ENCODE data around the gene ORMDL3.
"Not testable (repeated sequence)": the region's sequence is repeated elsewhere in the genome, so short reads cannot be mapped to it uniquely, and the experiment has no call there.

ORMDL3 gene

GRCh38 chr17:39949028-39949427 is 21.6 kb upstream of the ORMDL3 start:
- no peak for DNase-seq (ENCODE audit: low spot score)

- DNase-seq (ENCODE audit: low spot score) = not testable (repeated sequence)
Observed at GRCh38 chr17:39948489-39948828, 21.1 kb upstream of the ORMDL3 start.

- no peak for DNase-seq (ENCODE audit: low spot score)
Observed at GRCh38 chr17:39946551-39947330, 19.3 kb upstream of the ORMDL3 start.

DNA sequence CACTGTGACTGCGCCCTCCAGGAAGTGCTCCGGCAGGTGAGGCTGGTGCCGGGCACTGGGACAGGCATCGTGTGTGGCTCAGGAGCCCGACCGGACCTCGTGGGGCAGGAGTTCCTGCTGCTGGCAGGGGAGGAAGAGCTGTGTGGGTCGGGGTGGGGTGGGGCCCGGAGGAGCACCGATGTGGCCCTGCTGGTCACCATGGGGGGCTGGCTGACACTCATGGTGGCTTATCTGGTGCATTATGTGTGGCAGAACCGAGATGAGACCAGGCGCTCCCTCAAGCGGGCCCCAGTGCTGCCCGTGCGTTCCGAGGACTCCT is 17.0 kb upstream of the ORMDL3 start:
- DNase-seq (ENCODE audit: low spot score) = no peak

DNA sequence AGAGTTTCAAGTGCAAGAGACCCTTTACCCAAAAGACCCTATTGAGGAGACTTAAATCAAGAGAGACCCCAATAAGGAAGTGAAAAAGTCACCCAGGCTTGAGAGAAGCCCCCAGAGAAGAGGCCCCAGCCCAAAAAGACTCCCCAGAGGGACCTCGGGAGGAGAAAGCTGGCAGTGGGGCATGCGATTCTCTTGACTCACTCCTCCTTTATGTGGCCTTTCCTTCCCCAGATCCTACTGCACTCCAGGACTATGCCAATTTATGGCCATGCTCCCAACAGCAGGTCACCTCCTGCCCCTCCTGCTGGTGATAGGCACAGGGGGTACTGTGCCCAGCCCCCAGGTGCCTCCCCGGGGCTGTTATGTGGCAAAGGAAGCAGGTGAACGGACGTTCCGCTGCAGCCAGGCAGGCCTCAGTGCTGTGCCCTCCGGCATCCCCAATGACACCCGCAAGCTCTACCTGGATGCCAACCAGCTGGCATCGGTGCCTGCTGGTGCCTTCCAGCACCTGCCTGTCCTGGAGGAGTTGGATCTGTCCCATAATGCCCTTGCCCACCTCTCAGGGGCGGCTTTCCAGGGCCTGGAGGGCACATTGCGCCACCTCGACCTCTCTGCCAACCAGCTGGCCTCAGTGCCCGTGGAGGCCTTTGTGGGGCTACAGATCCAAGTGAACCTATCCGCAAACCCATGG is 16.4 kb upstream of the ORMDL3 start:
- no peak for DNase-seq (ENCODE audit: low spot score)

DNA sequence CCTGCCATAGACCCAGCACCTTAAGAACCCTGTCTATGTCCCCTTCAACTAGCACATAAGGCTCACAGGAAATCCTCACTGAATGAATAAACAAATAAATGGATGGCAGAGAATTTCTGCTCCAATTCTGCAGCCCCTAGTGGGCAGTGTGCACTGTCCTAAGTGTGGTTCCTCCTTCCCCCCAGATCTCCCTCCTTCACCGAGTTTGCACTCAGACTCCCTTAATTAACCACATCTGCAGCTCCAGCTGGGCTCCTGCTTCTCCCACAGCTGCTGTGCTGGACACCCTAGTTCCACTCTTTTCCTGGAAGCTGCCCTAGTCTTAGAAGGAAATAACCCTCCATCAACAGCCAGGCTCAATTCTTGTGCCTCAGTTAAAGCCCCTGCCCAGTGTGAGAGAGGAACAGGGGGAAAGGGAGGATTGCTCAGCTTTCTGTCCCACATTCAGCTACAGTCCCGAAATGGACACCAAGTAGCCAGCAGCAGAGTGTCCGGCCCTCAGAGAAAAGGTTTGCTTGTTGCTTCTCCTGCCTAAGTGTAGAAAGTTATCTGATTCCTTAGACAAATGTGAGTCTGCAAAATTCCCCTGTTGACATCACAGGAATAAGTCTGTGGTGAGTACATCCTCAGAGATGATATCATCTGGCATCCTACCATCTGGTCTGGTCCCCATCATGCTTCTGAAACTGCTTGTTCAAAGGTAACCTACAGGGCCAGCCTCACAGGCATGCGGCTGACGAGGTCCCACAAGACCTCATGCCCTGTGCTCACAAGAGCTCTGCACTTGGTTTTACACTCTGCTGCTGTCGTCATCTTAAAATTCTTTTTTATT is 12.4 kb upstream of the ORMDL3 start:
- no peak for DNase-seq (ENCODE audit: low spot score)

GRCh38 chr17:39939106-39939505 is 11.7 kb upstream of the ORMDL3 start:
- DNase-seq (ENCODE audit: low spot score) = no peak

- DNase-seq (ENCODE audit: low spot score) = no peak
Observed at GRCh38 chr17:39938140-39938869, 10.9 kb upstream of the ORMDL3 start.

GRCh38 chr17:39937447-39937846 is 10.0 kb upstream of the ORMDL3 start:
- DNase-seq (ENCODE audit: low spot score) = no peak

GRCh38 chr17:39935909-39936308 is 8.5 kb upstream of the ORMDL3 start:
- no peak for DNase-seq (ENCODE audit: low spot score)

DNA sequence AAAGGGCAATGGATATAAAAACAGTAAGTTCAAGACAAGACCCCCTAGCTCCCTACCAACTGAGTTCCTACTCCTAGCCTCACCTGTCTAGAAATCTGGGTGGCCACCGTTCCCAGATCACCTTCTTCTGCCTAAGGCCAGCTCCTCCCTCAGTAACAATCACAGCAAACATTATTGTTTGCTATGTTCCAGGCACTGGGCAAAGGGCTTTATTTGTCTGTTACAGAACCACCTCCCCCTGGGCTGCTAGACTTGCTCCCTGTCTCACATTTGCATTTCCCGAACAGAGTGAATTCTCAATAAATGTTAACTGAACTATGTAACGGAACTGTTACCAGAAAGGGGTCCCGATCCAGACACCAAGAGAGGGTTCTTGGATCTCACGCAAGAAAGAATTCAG is 6.9 kb upstream of the ORMDL3 start:
- no peak for DNase-seq (ENCODE audit: low spot score)

DNA sequence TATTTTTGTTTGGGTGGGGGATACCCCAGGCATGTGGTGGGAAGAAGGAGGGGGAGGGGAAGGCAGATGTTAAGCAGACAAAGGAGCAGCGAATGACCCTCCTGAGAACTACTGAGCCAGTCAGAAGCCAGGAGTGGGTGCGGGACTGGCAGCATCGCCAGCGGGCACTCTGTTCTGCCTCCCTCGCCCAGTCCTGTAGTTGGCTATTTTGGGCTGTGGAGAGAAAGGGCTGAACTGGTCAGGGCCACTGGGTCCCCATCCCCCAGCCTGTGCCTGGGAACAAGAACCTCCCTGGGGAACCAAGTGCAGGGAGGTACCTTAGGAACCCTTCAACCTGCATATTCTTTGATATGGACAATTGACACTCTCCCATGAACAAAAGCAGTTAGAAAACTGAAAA is 6.5 kb upstream of the ORMDL3 start:
- DNase-seq (ENCODE audit: low spot score) = no peak

GRCh38 chr17:39929646-39930407 is 2.4 kb upstream of the ORMDL3 start:
- DNase-seq (ENCODE audit: low spot score) = no peak

DNA sequence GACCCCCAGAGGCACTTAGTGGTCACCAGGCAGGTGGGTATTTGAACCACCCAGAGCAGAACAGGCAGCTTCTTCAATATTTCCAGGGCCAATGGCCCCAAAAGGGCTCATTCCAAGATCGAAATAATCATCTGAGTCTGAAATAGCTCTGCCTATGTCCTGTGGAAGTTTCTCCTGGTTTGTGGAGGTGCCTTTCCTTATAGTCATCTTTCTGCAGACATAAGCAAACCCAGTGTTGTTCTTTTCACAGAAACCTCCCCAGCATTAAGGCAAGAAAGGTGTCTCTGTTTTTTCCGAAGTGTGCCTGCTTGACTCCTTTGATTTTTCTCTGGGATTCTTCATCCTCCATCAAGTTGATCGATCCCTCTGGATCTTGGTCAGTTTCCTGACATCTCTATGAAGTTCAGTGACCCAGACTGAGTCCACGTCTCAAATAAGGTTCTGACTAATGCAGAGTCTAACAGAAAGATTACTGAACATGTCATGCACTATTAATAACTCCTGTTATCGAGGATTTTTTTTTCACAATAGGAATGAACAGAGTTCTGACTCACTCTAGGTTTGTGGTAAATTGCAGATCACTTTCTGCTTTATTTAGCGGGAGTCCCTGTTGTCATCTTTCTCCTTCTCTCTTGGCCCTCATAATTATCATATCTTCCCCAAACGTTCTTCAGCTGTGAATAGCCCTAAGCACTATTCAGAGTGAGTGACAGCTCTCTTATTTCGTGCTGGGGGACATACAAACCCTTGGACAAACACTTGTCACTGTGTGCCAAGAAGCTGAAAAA is 1.7 kb upstream of the ORMDL3 start:
- DNase-seq (ENCODE audit: low spot score) = no peak

- DNase-seq (ENCODE audit: low spot score) = peak; percentile 24
Observed at GRCh38 chr17:39927929-39928857, 792 bp upstream of the ORMDL3 start.

- DNase-seq (ENCODE audit: low spot score) = no peak
Observed at GRCh38 chr17:39926588-39927100, 757 bp downstream of the ORMDL3 start.

GRCh38 chr17:39926135-39926587 is 1.2 kb downstream of the ORMDL3 start:
- no peak for DNase-seq (ENCODE audit: low spot score)

- no peak for DNase-seq (ENCODE audit: low spot score)
Observed at GRCh38 chr17:39925282-39926134, 1.9 kb downstream of the ORMDL3 start.
